Keratinocyte (primary cell): Measurements from ENCODE around the gene ERICH2. TPM values are rescaled to one million over a fixed set of nuclear protein-coding genes. Genes with fewer than 3 reads are reported as not detected.

Experiments used
- DNase-seq: peaks from one replicate; pipeline ENCODE4 v3.0.0-alpha.2; 2011; ENCODE audit warnings: low read depth, missing footprints, low spot score
- FAIRE-seq: peaks from 2 replicates; lab custom pipeline; 2011; peaks lifted over from hg19 to GRCh38; lab: Jason Lieb, UNC
- H2AFZ ChIP-seq: 2 replicates; pipeline ENCODE4 v1.6.0; 2012; ENCODE audit warnings: low read length, control low read depth, inconsistent platforms; ENCODE audit not compliant: control insufficient read depth
- H3K27ac ChIP-seq: 2 replicates; pipeline ENCODE4 v1.5.1; 2011; ENCODE audit warnings: low read length; ENCODE audit not compliant: control insufficient read depth, insufficient read depth
- H3K27me3 ChIP-seq: 3 replicates; pipeline ENCODE4 v1.6.0; 2011; ENCODE audit warnings: low read length; ENCODE audit not compliant: control insufficient read depth, insufficient read depth; ENCODE audit errors: extremely low read depth
- H3K36me3 ChIP-seq, 2 experiments: 2 replicates in 1 of 2; 3 replicates in 1 of 2; pipeline ENCODE4 v1.5.1; 2011; ENCODE audit warnings: low read length in 2 of 2, mild to moderate bottlenecking in 1 of 2; ENCODE audit not compliant: control insufficient read depth in 2 of 2, insufficient read depth in 2 of 2; ENCODE audit errors: extremely low read depth in 1 of 2
- H3K4me1 ChIP-seq: 3 replicates; pipeline ENCODE4 v1.5.1; 2011; ENCODE audit warnings: low read length; ENCODE audit not compliant: control insufficient read depth, insufficient read depth; ENCODE audit errors: extremely low read depth
- H3K4me2 ChIP-seq: 3 replicates; pipeline ENCODE4 v1.6.0; 2011; ENCODE audit warnings: low read depth, low read length; ENCODE audit not compliant: control insufficient read depth, insufficient read depth; ENCODE audit errors: extremely low read depth
- H3K4me3 ChIP-seq, 3 experiments: fragments of 200-600 bp in 1 of 3; sonication (generic) in 1 of 3; 2 replicates in 2 of 3; 3 replicates in 1 of 3; pipeline ENCODE4 v1.5.1; 2011 to 2016; ENCODE audit warnings: low read length in 3 of 3, mild to moderate bottlenecking in 3 of 3, control low read depth in 2 of 3, inconsistent platforms in 1 of 3, low read depth in 1 of 3, mixed read lengths in 1 of 3, mixed run types in 1 of 3, moderate library complexity in 1 of 3; ENCODE audit not compliant: control insufficient read depth in 2 of 3, insufficient read depth in 2 of 3; ENCODE audit errors: extremely low read depth in 1 of 3
- H3K79me2 ChIP-seq: 2 replicates; pipeline ENCODE4 v1.6.0; 2012; ENCODE audit warnings: low read length; ENCODE audit not compliant: control insufficient read depth, insufficient read depth
- H3K9ac ChIP-seq: 3 replicates; pipeline ENCODE4 v1.6.0; 2011; ENCODE audit warnings: low read length; ENCODE audit not compliant: control insufficient read depth, insufficient read depth; ENCODE audit errors: extremely low read depth
- H3K9me1 ChIP-seq: 3 replicates; pipeline ENCODE4 v1.6.0; 2011; ENCODE audit warnings: low read length; ENCODE audit not compliant: control insufficient read depth, insufficient read depth; ENCODE audit errors: extremely low read depth
- H3K9me3 ChIP-seq: 2 replicates; pipeline ENCODE4 v1.5.1; 2012; ENCODE audit warnings: low read depth, low read length; ENCODE audit not compliant: control insufficient read depth
- H4K20me1 ChIP-seq: 3 replicates; pipeline ENCODE4 v1.6.0; 2011; ENCODE audit warnings: low read length; ENCODE audit not compliant: control insufficient read depth, insufficient read depth; ENCODE audit errors: extremely low read depth
- CTCF ChIP-seq, 3 experiments: IDR thresholded peaks in 1 of 3; conservative IDR thresholded peaks in 1 of 3; optimal IDR thresholded peaks in 1 of 3; 2 replicates in 2 of 3; 3 replicates in 1 of 3; pipeline versions ENCODE3 to v1.5.1; 2011; ENCODE audit warnings: low read length in 3 of 3, mild to moderate bottlenecking in 3 of 3, moderate library complexity in 2 of 3, control low read depth in 1 of 3, inconsistent platforms in 1 of 3; ENCODE audit not compliant: insufficient read depth in 2 of 3; ENCODE audit errors: extremely low read depth in 1 of 3
- EZH2 ChIP-seq: IDR thresholded peaks from one replicate; pipeline ENCODE4 v1.6.1; 2012; ENCODE audit warnings: inconsistent platforms, mild to moderate bottlenecking, low read length, moderate library complexity
- dilution Hi-C: fragments of 300-500 bp; cut with MboI; formaldehyde crosslinking; loops from one replicate; pipeline ENCODE4 v1.7.0; 2020; ENCODE audit warnings: low sequenced_read_pairs; ENCODE audit not compliant: extremely low pct_ligation_motif_present
- polyA plus RNA-seq, 5 experiments: library from polyadenylated mRNA; depleted of rRNA in 3 of 5; stranded (reverse) in 3 of 5; stranded (forward) in 1 of 5; unstranded in 1 of 5; fragments of >200 nt; gene quantifications; 1 replicate in 1 of 5; 2 replicates in 3 of 5; 3 replicates in 1 of 5; pipeline versions ENCODE4 v1.2.1 to v1.2.3, GENCODE V29; 2011 to 2012; ENCODE audit warnings: missing spikeins in 2 of 5, low read depth in 1 of 5, low replicate concordance in 1 of 5

Gene ERICH2
- polyA plus RNA-seq, 1 donor (not counting 4 experiments of a cell fraction or from before 2014, with no cell fraction given): 1.3 TPM

- FAIRE-seq: no peak
- dilution Hi-C loops: no loop called here
- no peak for TF ChIP-seq CTCF (optimal IDR thresholded peaks at IDR 0.05 in 1 of 3, IDR thresholded peaks at IDR 0.05 in 1 of 3, conservative IDR thresholded peaks at IDR 0.05 in 1 of 3; ENCODE audit: extremely low read depth in 1 of 3, insufficient read depth in 2 of 3, low read length in 3 of 3)
- no peak for TF ChIP-seq EZH2
These were observed 3.9 kb downstream of the ERICH2 start for GRCh38 chr2:170774074-170774473.

GRCh38 chr2:170778900-170779299, 8.7 kb downstream of the ERICH2 start:
- dilution Hi-C loops: no loop called here
- no peak for TF ChIP-seq EZH2
- no peak for TF ChIP-seq CTCF (optimal IDR thresholded peaks at IDR 0.05 in 1 of 3, IDR thresholded peaks at IDR 0.05 in 1 of 3, conservative IDR thresholded peaks at IDR 0.05 in 1 of 3; ENCODE audit: extremely low read depth in 1 of 3, insufficient read depth in 2 of 3, low read length in 3 of 3)
- Histone ChIP-seq H3K79me2 (no peaks in the 10 kb centered on the region), H3K27me3 (no peaks in the 10 kb centered on the region), H3K4me1 (no peaks in the 10 kb centered on the region), H3K9me1 (no peaks in the 10 kb centered on the region), H3K4me3 (no peak overlapping the region), H3K27ac (no peak overlapping the region), H3K4me2 (no peak overlapping the region), H3K9ac (no peak overlapping the region), H4K20me1 (no peaks in the 10 kb centered on the region), H2AFZ (no peak overlapping the region), H3K36me3 (no peaks in the 10 kb centered on the region), H3K9me3 (no peaks in the 10 kb centered on the region)
- FAIRE-seq (no peak), DNase-seq (no peak)

More at GRCh38 chr2:170774074-170774473, 3.9 kb downstream of the ERICH2 start:
- Histone ChIP-seq H3K27me3 (no peaks in the 10 kb centered on the region), H3K4me2 (no peak overlapping the region), H3K9me3 (no peaks in the 10 kb centered on the region), H3K4me3 (no peak overlapping the region), H4K20me1 (no peaks in the 10 kb centered on the region), H2AFZ (no peak overlapping the region), H3K79me2 (no peaks in the 10 kb centered on the region), H3K9ac (no peak overlapping the region), H3K36me3 (no peaks in the 10 kb centered on the region), H3K9me1 (no peaks in the 10 kb centered on the region), H3K4me1 (peaks cover 10% of the 10 kb centered on the region), H3K27ac (no peak overlapping the region)
- no peak for DNase-seq
